Measurements from ENCODE around the gene MAB21L4. TPM values are rescaled to one million over a fixed set of nuclear protein-coding genes. Genes with fewer than 3 reads are reported as not detected.

The MAB21L4 gene
- total RNA-seq, 1 donor from 2014 or later, result not detected

GRCh38 chr2:240912878-240913809, 17.2 kb upstream of the MAB21L4 start:
- H3K4me3 ChIP-seq (ENCODE audit: low read length in 3 of 3), result no peak overlapping the region
- no peaks in the 10 kb centered on the region for H3K36me3 ChIP-seq (ENCODE audit: control insufficient read depth in 3 of 3, insufficient read depth in 3 of 3, low read length in 3 of 3)
- H3K9me3 ChIP-seq (ENCODE audit: control insufficient read depth in 3 of 3, low read length in 3 of 3), result no peaks in the 10 kb centered on the region
- peaks cover 10 to 21% (median 13%) of the 10 kb centered on the region in 3 donors for H3K4me1 ChIP-seq (ENCODE audit: control insufficient read depth in 3 of 3, insufficient read depth in 3 of 3, low read length in 3 of 3)
- H3K9ac ChIP-seq (ENCODE audit: low read depth in 1 of 3, low read length in 3 of 3), result no peak overlapping the region
- H3K27ac ChIP-seq (ENCODE audit: low read depth, low read length), result no peak overlapping the region
- H3K27me3 ChIP-seq (ENCODE audit: control insufficient read depth in 3 of 3, insufficient read depth in 3 of 3, low read length in 3 of 3), result peaks cover 11 to 41% (median 15%) of the 10 kb centered on the region in 3 donors

- peaks cover 10 to 14% (median 11%) of the 10 kb centered on the region in 3 donors for H3K4me1 ChIP-seq (ENCODE audit: control insufficient read depth in 3 of 3, insufficient read depth in 3 of 3, low read length in 3 of 3)
- no peaks in the 10 kb centered on the region for H3K9me3 ChIP-seq (ENCODE audit: control insufficient read depth in 3 of 3, low read length in 3 of 3)
- peaks cover 17 to 47% (median 18%) of the 10 kb centered on the region in 3 donors for H3K27me3 ChIP-seq (ENCODE audit: control insufficient read depth in 3 of 3, insufficient read depth in 3 of 3, low read length in 3 of 3)
- H3K4me3 ChIP-seq (ENCODE audit: low read length in 3 of 3), result no peak overlapping the region
- H3K27ac ChIP-seq (ENCODE audit: low read depth, low read length), result no peak overlapping the region
- H3K9ac ChIP-seq (ENCODE audit: low read depth in 1 of 3, low read length in 3 of 3), result no peak overlapping the region
- H3K36me3 ChIP-seq (ENCODE audit: control insufficient read depth in 3 of 3, insufficient read depth in 3 of 3, low read length in 3 of 3), result no peaks in the 10 kb centered on the region
Observed at GRCh38 chr2:240911641-240912265, 15.8 kb upstream of the MAB21L4 start.

GRCh38 chr2:240909216-240909974, 13.4 kb upstream of the MAB21L4 start:
- H3K27me3 ChIP-seq (ENCODE audit: control insufficient read depth in 3 of 3, insufficient read depth in 3 of 3, low read length in 3 of 3), result peaks cover 16 to 40% (median 18%) of the 10 kb centered on the region in 3 donors

GRCh38 chr2:240906911-240907590, 11.1 kb upstream of the MAB21L4 start:
- H3K27me3 ChIP-seq (ENCODE audit: control insufficient read depth in 3 of 3, insufficient read depth in 3 of 3, low read length in 3 of 3), result peaks cover 16 to 24% (median 18%) of the 10 kb centered on the region in 3 donors
- H3K27ac ChIP-seq (ENCODE audit: low read depth, low read length), result no peak overlapping the region
- no peaks in the 10 kb centered on the region for H3K9me3 ChIP-seq (ENCODE audit: control insufficient read depth in 3 of 3, low read length in 3 of 3)
- no peaks in the 10 kb centered on the region for H3K36me3 ChIP-seq (ENCODE audit: control insufficient read depth in 3 of 3, insufficient read depth in 3 of 3, low read length in 3 of 3)
- H3K4me3 ChIP-seq (ENCODE audit: low read length in 3 of 3), result no peak overlapping the region
- no peak overlapping the region for H3K9ac ChIP-seq (ENCODE audit: low read depth in 1 of 3, low read length in 3 of 3)
- no peaks in the 10 kb centered on the region for H3K4me1 ChIP-seq (ENCODE audit: control insufficient read depth in 3 of 3, insufficient read depth in 3 of 3, low read length in 3 of 3)

More at GRCh38 chr2:240909216-240909974, 13.4 kb upstream of the MAB21L4 start:
- no peak overlapping the region for H3K4me3 ChIP-seq (ENCODE audit: low read length in 3 of 3)
- H3K36me3 ChIP-seq (ENCODE audit: control insufficient read depth in 3 of 3, insufficient read depth in 3 of 3, low read length in 3 of 3), result no peaks in the 10 kb centered on the region
- no peak overlapping the region for H3K9ac ChIP-seq (ENCODE audit: low read depth in 1 of 3, low read length in 3 of 3)
- no peaks in the 10 kb centered on the region for H3K9me3 ChIP-seq (ENCODE audit: control insufficient read depth in 3 of 3, low read length in 3 of 3)
- H3K4me1 ChIP-seq (ENCODE audit: control insufficient read depth in 3 of 3, insufficient read depth in 3 of 3, low read length in 3 of 3), result peaks cover 9 to 12% (median 10%) of the 10 kb centered on the region in 3 donors
- no peak overlapping the region for H3K27ac ChIP-seq (ENCODE audit: low read depth, low read length)

- H3K9me3 ChIP-seq (ENCODE audit: control insufficient read depth in 3 of 3, low read length in 3 of 3), result no peaks in the 10 kb centered on the region
- H3K27me3 ChIP-seq (ENCODE audit: control insufficient read depth in 3 of 3, insufficient read depth in 3 of 3, low read length in 3 of 3), result peaks cover 16 to 21% (median 18%) of the 10 kb centered on the region in 3 donors
- H3K9ac ChIP-seq (ENCODE audit: low read depth in 1 of 3, low read length in 3 of 3), result no peak within 1 kb of the TSS
- H3K36me3 ChIP-seq (ENCODE audit: control insufficient read depth in 3 of 3, insufficient read depth in 3 of 3, low read length in 3 of 3), result no peaks in the 10 kb centered on the region
- H3K4me1 ChIP-seq (ENCODE audit: control insufficient read depth in 3 of 3, insufficient read depth in 3 of 3, low read length in 3 of 3), result no peaks in the 10 kb centered on the region
- no peak within 1 kb of the TSS for H3K27ac ChIP-seq (ENCODE audit: low read depth, low read length)
- no peak within 1 kb of the TSS for H3K4me3 ChIP-seq (ENCODE audit: low read length in 3 of 3)
Observed at GRCh38 chr2:240906141-240906910, 10.4 kb upstream of the MAB21L4 start, which contains the start of gene CROCC2. CROCC2 (plus strand) TSS chr2:240906336; CDS start chr2:240906514, 178 bp downstream.

- Histone ChIP-seq H3K9me3 (ENCODE audit: control insufficient read depth in 3 of 3, low read length in 3 of 3) (no peaks in the 10 kb centered on the region), H3K4me1 (ENCODE audit: control insufficient read depth in 3 of 3, insufficient read depth in 3 of 3, low read length in 3 of 3) (no peaks in the 10 kb centered on the region), H3K27ac (ENCODE audit: low read depth, low read length) (no peak overlapping the region), H3K9ac (ENCODE audit: low read depth in 1 of 3, low read length in 3 of 3) (no peak overlapping the region), H3K4me3 (ENCODE audit: low read length in 3 of 3) (no peak overlapping the region), H3K36me3 (ENCODE audit: control insufficient read depth in 3 of 3, insufficient read depth in 3 of 3, low read length in 3 of 3) (no peaks in the 10 kb centered on the region), H3K27me3 (ENCODE audit: control insufficient read depth in 3 of 3, insufficient read depth in 3 of 3, low read length in 3 of 3) (peaks cover 16 to 21% (median 18%) of the 10 kb centered on the region in 3 donors)
Observed at GRCh38 chr2:240905176-240905781, 9.3 kb upstream of the MAB21L4 start.

- Histone ChIP-seq H3K9me3 (ENCODE audit: control insufficient read depth in 3 of 3, low read length in 3 of 3) (no peaks in the 10 kb centered on the region), H3K36me3 (ENCODE audit: control insufficient read depth in 3 of 3, insufficient read depth in 3 of 3, low read length in 3 of 3) (no peaks in the 10 kb centered on the region), H3K4me3 (ENCODE audit: low read length in 3 of 3) (no peak overlapping the region), H3K27ac (ENCODE audit: low read depth, low read length) (no peak overlapping the region), H3K4me1 (ENCODE audit: control insufficient read depth in 3 of 3, insufficient read depth in 3 of 3, low read length in 3 of 3) (peaks cover 0 to under 1% (median 0%) of the 10 kb centered on the region in 3 donors), H3K9ac (ENCODE audit: low read depth in 1 of 3, low read length in 3 of 3) (no peak overlapping the region), H3K27me3 (ENCODE audit: control insufficient read depth in 3 of 3, insufficient read depth in 3 of 3, low read length in 3 of 3) (peaks cover 14 to 18% (median 16%) of the 10 kb centered on the region in 3 donors)
Observed at GRCh38 chr2:240904216-240905175, 8.5 kb upstream of the MAB21L4 start.
